Spleen (tissue), 7 donors: ENCODE measurements around the gene MAP7D2.

Source experiments
- CTCF ChIP-seq, 11 experiments: fragments of 200-600 bp in 7 of 11; fragments of 450-650 bp in 4 of 11; sonication (generic) in 4 of 11; IDR thresholded peaks in 8 of 11; conservative IDR thresholded peaks in 3 of 11; 1 replicate in 7 of 11; 2 replicates in 4 of 11; pipeline versions ENCODE4 v1.4.0 to v1.8.0; 2016 to 2021; ENCODE audit warnings: antibody characterized with exemption in 11 of 11, inconsistent platforms in 4 of 11, mild to moderate bottlenecking in 1 of 11
- POLR2A ChIP-seq, 3 donors: fragments of 450-650 bp; IDR thresholded peaks; one replicate each; pipeline ENCODE4 v1.5.1; 2017; ENCODE audit warnings: antibody characterized with exemption in 3 of 3, mild to moderate bottlenecking in 1 of 3
- POLR2AphosphoS5 ChIP-seq, 3 donors: sonication (generic); formaldehyde crosslinking; IDR thresholded peaks; one replicate each; pipeline ENCODE4 v1.5.1; 2017; ENCODE audit warnings: antibody characterized with exemption in 3 of 3
- donor health status: DM: no; HTN: no; CAD: no; lungs with moderate emphysema.
- donor health status: DM: no; HTN: no; CAD: no.
- donor health status: DM: no; HTN: no; CAD: no.

GRCh38 chrX:20063153-20063552 lies 53.6 kb downstream of the MAP7D2 start:
- no peak for TF ChIP-seq CTCF (IDR thresholded peaks at IDR 0.05 in 8 of 11, conservative IDR thresholded peaks at IDR 0.05 in 3 of 11)
- no peak for TF ChIP-seq POLR2AphosphoS5 (IDR thresholded peaks at IDR 0.05)
- TF ChIP-seq POLR2A (IDR thresholded peaks at IDR 0.05), result no peak
